HepG2 (cell line): ENCODE results near the gene ANKHD1. TPM values are rescaled to one million over a fixed set of nuclear protein-coding genes. Genes with fewer than 3 reads are reported as not detected.
A peak's percentile ranks its signal among the peaks of the same experiment; 100 is the strongest.

Source experiments
- ATAC-seq: fragments of 200-7000 bp; cut with Tn5 transposase; 3 replicates; pipeline ENCODE4 v1.9.1; 2020; ENCODE audit warnings: mild to moderate bottlenecking, moderate library complexity
- BruUV-seq: library from RNA; stranded (reverse); fragments of 400-500 nt; replicated peaks from 2 replicates; lab custom pipeline; 2021; lab: Mats Ljungman, UMichigan
- CTCF ChIA-PET: fragments of 300-600 bp; formaldehyde crosslinking; extraction: SDS; loops from one replicate; lab custom pipeline; 2021; ENCODE audit warnings: low total read pairs, inconsistent platforms, low intra/inter-chr PET ratio; lab: Yijun Ruan, JAX
- POLR2A ChIA-PET: fragments of 350-600 bp; sonication (Branson Sonifier 250); formaldehyde crosslinking; loops from one replicate; lab custom pipeline; 2020; ENCODE audit warnings: antibody characterized with exemption, inconsistent platforms; lab: Yijun Ruan, JAX
- DNase-seq: peaks from one replicate; pipeline ENCODE4 v3.0.0-alpha.2; 2015; ENCODE audit warnings: low spot score
- FAIRE-seq: peaks from 3 replicates; lab custom pipeline; 2011; peaks lifted over from hg19 to GRCh38; lab: Jason Lieb, UNC
- H2AFZ ChIP-seq: one replicate; pipeline ENCODE4 v1.6.1; 2011; ENCODE audit warnings: low read length, inconsistent platforms
- H3K27ac ChIP-seq: fragments of 300-600 bp; 3 replicates; pipeline ENCODE4 v1.8.0; 2011; ENCODE audit warnings: mixed run types, mild to moderate bottlenecking, mixed read lengths, low read length, inconsistent platforms; ENCODE audit not compliant: insufficient read depth; ENCODE audit errors: extremely low read length
- H3K27me3 ChIP-seq, 2 experiments: fragments of 200-600 bp in 1 of 2; 2 replicates in 1 of 2; 3 replicates in 1 of 2; pipeline versions ENCODE4 v1.6.0 to v1.8.0; 2011; ENCODE audit warnings: low read length in 2 of 2, mild to moderate bottlenecking in 2 of 2, moderate library complexity in 2 of 2, inconsistent platforms in 1 of 2; ENCODE audit not compliant: insufficient read depth in 2 of 2, control insufficient read depth in 1 of 2
- H3K36me3 ChIP-seq, 2 experiments: fragments of 200-600 bp in 1 of 2; replicated peaks in 1 of 2; 2 replicates in 1 of 2; 3 replicates in 1 of 2; pipeline versions ENCODE4 v1.5.1 to v1.8.0; 2011; ENCODE audit warnings: low read length in 2 of 2, inconsistent platforms in 1 of 2; ENCODE audit not compliant: insufficient read depth in 2 of 2, control insufficient read depth in 1 of 2
- H3K4me1 ChIP-seq: 2 replicates; pipeline ENCODE4 v1.5.1; 2012; ENCODE audit warnings: low read length, inconsistent platforms; ENCODE audit not compliant: insufficient read depth
- H3K4me2 ChIP-seq: 2 replicates; pipeline ENCODE4 v1.6.0; 2011; ENCODE audit warnings: low read depth, low read length, inconsistent platforms
- H3K4me3 ChIP-seq, 3 experiments: fragments of 200-600 bp in 1 of 3; sonication (generic), shearing (Covaris generic) in 1 of 3; replicated peaks in 1 of 3; 2 replicates each; pipeline ENCODE4 v1.5.1; 2011 to 2016; ENCODE audit warnings: low read length in 3 of 3, inconsistent platforms in 2 of 3, low read depth in 2 of 3, mild to moderate bottlenecking in 2 of 3, control low read depth in 1 of 3, mixed read lengths in 1 of 3; ENCODE audit not compliant: insufficient read depth in 1 of 3
- H3K79me2 ChIP-seq: one replicate; pipeline ENCODE4 v1.6.1; 2011; ENCODE audit warnings: low read length, inconsistent platforms; ENCODE audit not compliant: insufficient read depth
- H3K9ac ChIP-seq: 2 replicates; pipeline ENCODE4 v1.6.0; 2011; ENCODE audit warnings: mild to moderate bottlenecking, low read depth, low read length, inconsistent platforms; ENCODE audit not compliant: insufficient read depth
- H3K9me3 ChIP-seq: 2 replicates; pipeline ENCODE4 v1.5.1; 2012; ENCODE audit warnings: mild to moderate bottlenecking, low read length
- H4K20me1 ChIP-seq: 2 replicates; pipeline ENCODE4 v1.6.0; 2011; ENCODE audit warnings: inconsistent platforms, mild to moderate bottlenecking, low read length, moderate library complexity; ENCODE audit not compliant: insufficient read depth
- ARID3A ChIP-seq: IDR thresholded peaks from 2 replicates; pipeline ENCODE4 v1.6.1; 2012; ENCODE audit warnings: low read depth, low read length, improper control_type of control experiment
- ATF4 ChIP-seq, 2 experiments: fragments of 450-650 bp in 1 of 2; sonication (generic) in 1 of 2; formaldehyde crosslinking; IDR thresholded peaks; 2 replicates each; pipeline versions ENCODE4 v1.5.0 to v1.8.0; 2020 to 2022; ENCODE audit warnings: mild to moderate bottlenecking in 1 of 2, missing genetic modification reagents in 1 of 2
- CEBPG ChIP-seq: IDR thresholded peaks from 2 replicates; pipeline ENCODE4 v1.6.1; 2016
- HNF1A ChIP-seq, 2 experiments: sonication (generic) in 1 of 2; formaldehyde crosslinking in 1 of 2; IDR thresholded peaks; 2 replicates each; pipeline versions ENCODE4 v1.4.0 to v1.6.1; 2016 to 2020; ENCODE audit warnings: borderline replicate concordance in 1 of 2, low read depth in 1 of 2, mild to moderate bottlenecking in 1 of 2, missing genetic modification reagents in 1 of 2
- MAFF ChIP-seq: IDR thresholded peaks from 2 replicates; pipeline ENCODE4 v1.6.1; 2011; ENCODE audit warnings: low read depth, low read length, improper control_type of control experiment
- MAFK ChIP-seq, 2 experiments: IDR thresholded peaks in 1 of 2; conservative IDR thresholded peaks in 1 of 2; 2 replicates each; pipeline ENCODE4 v1.6.1; 2011; ENCODE audit warnings: improper control_type of control experiment in 2 of 2, low read length in 2 of 2
- TFE3 ChIP-seq: IDR thresholded peaks from 2 replicates; pipeline ENCODE4 v1.6.1; 2016
- ZNF709 ChIP-seq: sonication (generic); formaldehyde crosslinking; IDR thresholded peaks from 2 replicates; pipeline ENCODE4 v1.5.0; 2020; ENCODE audit warnings: mild to moderate bottlenecking, missing genetic modification reagents
- ZNF792 ChIP-seq: IDR thresholded peaks from 2 replicates; pipeline ENCODE4 v1.6.1; 2016
- ZNF839 ChIP-seq: sonication (generic); formaldehyde crosslinking; IDR thresholded peaks from 2 replicates; pipeline ENCODE4 v1.4.0; 2020; ENCODE audit warnings: missing genetic modification reagents, mild to moderate bottlenecking, borderline replicate concordance
- WGBS: methylation state at CpG from one replicate; pipeline ENCODE4 v1.1.6; 2017; ENCODE audit warnings: low lambda C conversion rate; 5-methylcytosine and 5-hydroxymethylcytosine counted together
- in situ Hi-C: cut with HindIII; loops from 2 replicates; pipeline ENCODE4 v1.10.0; 2017; ENCODE audit warnings: low pct_unique_long_range_greater_than_20kb; ENCODE audit not compliant: extremely low pct_ligation_motif_present
- intact Hi-C: fragments of 100-400 bp; cut with micrococcal nuclease; formaldehyde crosslinking; loops from one replicate; pipeline ENCODE4 v1.10.0; 2022; ENCODE audit not compliant: unreplicated experiment
- polyA plus RNA-seq, 8 experiments: library from polyadenylated mRNA; depleted of rRNA in 3 of 8; stranded (reverse) in 7 of 8; unstranded in 1 of 8; fragments of >200 nt; fragmentation: Illumina TruSeq in 4 of 8; extraction: Trizol in 4 of 8; gene quantifications; 2 replicates each; pipeline versions ENCODE4 v1.2.1 to v1.2.3, GENCODE V29; 2011 to 2016; ENCODE audit warnings: low read depth in 4 of 8, missing spikeins in 1 of 8, mixed read lengths in 1 of 8; ENCODE audit not compliant: insufficient read depth in 1 of 8
- total RNA-seq, 5 experiments: library from RNA; depleted of rRNA; stranded (reverse); fragments of >200 nt; fragmentation: Illumina TruSeq; extraction: Trizol; gene quantifications; 2 replicates each; pipeline ENCODE4 v1.2.3, GENCODE V29; 2016; ENCODE audit warnings: low read depth in 1 of 5

The ANKHD1 gene
- total and polyA plus RNA-seq, 2 of the 13 experiments (the other 11 are each of a cell fraction or from before 2014, with no cell fraction given), result 69.9 to 82.0 TPM

GRCh38 chr5:140393738-140394137 lies 7.9 kb upstream of the ANKHD1 start:
- peaks cover 18% of the 10 kb centered on the region for H3K4me1 ChIP-seq
- no peak overlapping the region for H3K4me3 ChIP-seq
- peaks cover 2% of the 10 kb centered on the region for H3K79me2 ChIP-seq
- no peaks in the 10 kb centered on the region for H3K9me3 ChIP-seq
- intact Hi-C loops (no loop called here), in situ Hi-C loops (no loop called here)
- no peak for TF ChIP-seq TFE3 (CRISPR knock-in tag)
- TF ChIP-seq ZNF709 (CRISPR knock-in tag), result no peak
- TF ChIP-seq MAFK (conservative IDR thresholded peaks at IDR 0.05 in 1 of 2, IDR thresholded peaks at IDR 0.05 in 1 of 2; ENCODE audit: low read length in 2 of 2), result peak; percentile 92 to 96
- peak; percentile 93 for TF ChIP-seq MAFF
- H3K36me3 ChIP-seq, result no peaks in the 10 kb centered on the region
- FAIRE-seq, result no peak
- no peak overlapping the region for H2AFZ ChIP-seq
- WGBS, result 100% methylated on average over 2 of the region's 2 CpGs
- no peaks in the 10 kb centered on the region for H4K20me1 ChIP-seq
- H3K27me3 ChIP-seq, result no peaks in the 10 kb centered on the region
- ATAC-seq, result no peak
- CTCF ChIA-PET, result no interaction called here
- H3K27ac ChIP-seq, result no peak overlapping the region
- POLR2A ChIA-PET, result no interaction called here
- DNase-seq, result no peak
- BruUV-seq, result no TSS peak
- no peak overlapping the region for H3K4me2 ChIP-seq
- H3K9ac ChIP-seq, result no peak overlapping the region

- DNase-seq (peak; percentile 20), FAIRE-seq (no peak), ATAC-seq (no peak)
- H3K27me3 ChIP-seq, result no peaks in the 10 kb centered on the region; a peak in 1 of 5 replicates
- in situ Hi-C loops (no loop called here), intact Hi-C loops (no loop called here)
- no peak overlapping the region for H3K4me2 ChIP-seq
- peaks cover 9% of the 10 kb centered on the region for H4K20me1 ChIP-seq
- CTCF ChIA-PET, result no interaction called here
- peaks cover 26% of the 10 kb centered on the region for H3K4me1 ChIP-seq
- no peak overlapping the region for H2AFZ ChIP-seq
- no peak overlapping the region for H3K9ac ChIP-seq
- no peak overlapping the region for H3K4me3 ChIP-seq
- no TSS peak for BruUV-seq
- no peaks in the 10 kb centered on the region for H3K9me3 ChIP-seq
- peaks cover 33% of the 10 kb centered on the region for H3K79me2 ChIP-seq
- POLR2A ChIA-PET, result no interaction called here
- H3K36me3 ChIP-seq, result no peaks in the 10 kb centered on the region
- peak overlapping the region; percentile 42 for H3K27ac ChIP-seq
- TF ChIP-seq HNF1A (IDR thresholded peaks at IDR 0.05; ENCODE audit: low read depth) (no peak), HNF1A (CRISPR knock-in tag; IDR thresholded peaks at IDR 0.05; ENCODE audit: borderline replicate concordance) (no peak), CEBPG (peak; percentile 75), ZNF792 (CRISPR knock-in tag) (peak; percentile 68; the same call in 1 of the 2 replicates), ARID3A (0 out of 2 replicates have a peak, but pooled peaks have one; percentile 50), ATF4 (CRISPR knock-in tag; IDR thresholded peaks at IDR 0.05) (peak in 1 of 2 experiments; percentile 70; a peak in 2 of 4 replicates), ZNF839 (no peak)
These were observed 3.2 kb upstream of the ANKHD1 start for GRCh38 chr5:140398379-140398811.
